Measurements from ENCODE around the gene B9D1.

Gene B9D1

GRCh38 chr17:19388791-19389785 lies 26.6 kb upstream of the B9D1 start:
- TF ChIP-seq CTCF (IDR thresholded peaks at IDR 0.05; ENCODE audit: low read depth, low read length, poor library complexity, severe bottlenecking) (no peak), EZH2phosphoT487 (IDR thresholded peaks at IDR 0.05; ENCODE audit: borderline replicate concordance, low read length) (no peak)
- H3K9me3 ChIP-seq (ENCODE audit: control insufficient read depth, insufficient read depth, low read length), result no peaks in the 10 kb centered on the region
- H3K27me3 ChIP-seq (ENCODE audit: control insufficient read depth, low read length), result peaks cover 35% of the 10 kb centered on the region
- H3K4me2 ChIP-seq (ENCODE audit: low read length), result no peak overlapping the region
- H3K4me3 ChIP-seq (ENCODE audit: low read length), result no peak overlapping the region
- no peaks in the 10 kb centered on the region for H3K36me3 ChIP-seq (ENCODE audit: control insufficient read depth, low read length)
- H3K27ac ChIP-seq (ENCODE audit: low read depth, low read length), result no peak overlapping the region
- H3K4me1 ChIP-seq (ENCODE audit: control insufficient read depth, low read length), result 0 out of 2 replicates have a peak, but pooled peaks cover 3% of the 10 kb centered on the region
- no peaks in the 10 kb centered on the region for H3F3A ChIP-seq (ENCODE audit: control insufficient read depth, insufficient read depth)
- H3K79me2 ChIP-seq (ENCODE audit: control insufficient read depth, low read length), result no peaks in the 10 kb centered on the region
- no peaks in the 10 kb centered on the region for H4K20me1 ChIP-seq (ENCODE audit: control insufficient read depth, insufficient read depth, low read depth, low read length)
- H3K9me2 ChIP-seq (replicated peaks; ENCODE audit: control insufficient read depth, low read length), result no peaks in the 10 kb centered on the region

GRCh38 chr17:19387921-19388521 lies 25.5 kb upstream of the B9D1 start:
- H3K27me3 ChIP-seq (ENCODE audit: control insufficient read depth, low read length), result peaks cover 25% of the 10 kb centered on the region
- H3K27ac ChIP-seq (ENCODE audit: low read depth, low read length), result no peak overlapping the region
- no peak overlapping the region for H3K4me3 ChIP-seq (ENCODE audit: low read length)
- no peaks in the 10 kb centered on the region for H3K79me2 ChIP-seq (ENCODE audit: control insufficient read depth, low read length)
- H3K9me3 ChIP-seq (ENCODE audit: control insufficient read depth, insufficient read depth, low read length), result no peaks in the 10 kb centered on the region
- H3F3A ChIP-seq (ENCODE audit: control insufficient read depth, insufficient read depth), result no peaks in the 10 kb centered on the region
- TF ChIP-seq CTCF (IDR thresholded peaks at IDR 0.05; ENCODE audit: low read depth, low read length, poor library complexity, severe bottlenecking) (no peak), EZH2phosphoT487 (IDR thresholded peaks at IDR 0.05; ENCODE audit: borderline replicate concordance, low read length) (no peak)
- H3K4me2 ChIP-seq (ENCODE audit: low read length), result no peak overlapping the region
- 0 out of 2 replicates have a peak, but pooled peaks cover 3% of the 10 kb centered on the region for H3K4me1 ChIP-seq (ENCODE audit: control insufficient read depth, low read length)
- H3K9me2 ChIP-seq (replicated peaks; ENCODE audit: control insufficient read depth, low read length), result no peaks in the 10 kb centered on the region
- H3K36me3 ChIP-seq (ENCODE audit: control insufficient read depth, low read length), result peaks cover under 1% of the 10 kb centered on the region; the same call in 1 of the 2 replicates
- no peaks in the 10 kb centered on the region for H4K20me1 ChIP-seq (ENCODE audit: control insufficient read depth, insufficient read depth, low read depth, low read length)

- no peak within 1 kb of the TSS for H3K4me3 ChIP-seq (ENCODE audit: low read length)
- H3K4me2 ChIP-seq (ENCODE audit: low read length), result no peak within 1 kb of the TSS
- no peaks in the 10 kb centered on the region for H3F3A ChIP-seq (ENCODE audit: control insufficient read depth, insufficient read depth)
- H3K79me2 ChIP-seq (ENCODE audit: control insufficient read depth, low read length), result no peaks in the 10 kb centered on the region
- H3K9me2 ChIP-seq (replicated peaks; ENCODE audit: control insufficient read depth, low read length), result no peaks in the 10 kb centered on the region
- 0 out of 2 replicates have a peak, but pooled peaks cover 3% of the 10 kb centered on the region for H3K4me1 ChIP-seq (ENCODE audit: control insufficient read depth, low read length)
- no peaks in the 10 kb centered on the region for H4K20me1 ChIP-seq (ENCODE audit: control insufficient read depth, insufficient read depth, low read depth, low read length)
- H3K27ac ChIP-seq (ENCODE audit: low read depth, low read length), result no peak within 1 kb of the TSS
- H3K9me3 ChIP-seq (ENCODE audit: control insufficient read depth, insufficient read depth, low read length), result no peaks in the 10 kb centered on the region
- H3K27me3 ChIP-seq (ENCODE audit: control insufficient read depth, low read length), result peaks cover 22% of the 10 kb centered on the region
- peaks cover 8% of the 10 kb centered on the region for H3K36me3 ChIP-seq (ENCODE audit: control insufficient read depth, low read length)
- TF ChIP-seq CTCF (IDR thresholded peaks at IDR 0.05; ENCODE audit: low read depth, low read length, poor library complexity, severe bottlenecking) (no peak), EZH2phosphoT487 (IDR thresholded peaks at IDR 0.05; ENCODE audit: borderline replicate concordance, low read length) (no peak)
Measured at GRCh38 chr17:19386974-19387920, 24.7 kb upstream of the B9D1 start, which contains the start of gene MFAP4. MFAP4 (minus strand) TSS chr17:19387190; CDS start chr17:19387155, 35 bp downstream.
